Head of caudate nucleus (tissue), 42 donors: ENCODE results near the gene CEP170.

ENCODE experiments used
- DNase-seq, 42 donors: peaks; one replicate each; pipeline versions ENCODE4 v3.0.0 to v3.0.0-alpha.2; 2020 to 2021; ENCODE audit warnings: mixed read lengths in 7 of 42
- intact Hi-C: fragments of 100-400 bp; cut with DNase I; formaldehyde crosslinking; loops from one replicate; pipeline ENCODE4 v1.15.0; 2022

The CEP170 gene

GRCh38 chr1:243254927-243255790 lies at the start of gene CEP170:
TSS of gene CEP170 (minus strand) at chr1:243255281. CDS start at chr1:243225280, 30,001 bp downstream.
- intact Hi-C loops, result loop anchor here (2.0 to 10.0 kb wide), 2 partner anchors 62 to 800 kb away; partner anchors contain the start of gene ZBTB18
- DNase-seq, result peak; percentile 88 to 98 (median 94)

GRCh38 chr1:243301059-243301458 lies 46.0 kb upstream of the CEP170 start:
- no peak for DNase-seq
- intact Hi-C loops, result no loop called here

DNA sequence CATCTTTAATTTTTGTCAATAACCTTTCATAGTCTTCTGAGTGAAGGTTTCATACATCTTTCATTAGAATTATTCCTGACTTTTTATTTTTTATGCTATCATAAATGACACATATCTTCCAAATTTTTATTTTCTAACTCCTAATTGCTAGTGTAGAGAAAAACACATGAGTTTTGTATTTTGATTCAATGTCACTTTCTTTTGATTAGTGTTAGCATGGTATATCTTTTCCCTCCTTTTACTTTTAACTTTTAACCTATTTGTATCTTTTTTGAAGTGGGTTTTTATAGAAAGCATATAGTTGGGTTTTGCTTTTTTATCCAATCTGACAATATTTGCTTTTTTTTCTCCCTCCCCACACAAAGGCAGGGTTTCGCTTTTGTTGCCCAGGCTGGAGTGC lies 44.0 kb upstream of the CEP170 start:
- intact Hi-C loops, result no loop called here

DNA sequence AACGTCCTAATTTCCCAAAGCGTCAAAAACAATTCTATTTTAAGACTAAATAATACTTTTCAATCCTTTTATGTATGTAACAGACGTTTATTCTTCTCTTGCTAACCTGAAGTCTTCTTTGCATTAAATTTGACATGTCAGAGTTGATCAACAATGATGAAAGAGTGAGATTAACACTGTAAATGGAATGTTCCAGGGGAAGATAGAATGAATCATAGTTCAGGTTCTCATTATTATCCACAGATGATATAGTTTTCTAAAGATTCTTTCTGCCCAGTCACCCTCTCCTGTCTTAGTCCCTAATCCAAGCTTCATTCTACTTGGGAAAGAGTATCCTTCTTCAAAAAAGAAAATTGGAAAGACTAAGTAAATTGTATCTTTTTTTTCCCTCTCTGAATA lies 39.6 kb upstream of the CEP170 start:
- intact Hi-C loops, result no loop called here
- DNase-seq, result no peak

More for the DNA sequence above, 44.0 kb upstream of the CEP170 start:
- DNase-seq, result no peak

- no peak for DNase-seq
- intact Hi-C loops, result no loop called here
Observed at GRCh38 chr1:243293941-243294722, 39.1 kb upstream of the CEP170 start.

- DNase-seq, result no peak
- intact Hi-C loops, result no loop called here
Observed at GRCh38 chr1:243292117-243292516, 37.0 kb upstream of the CEP170 start.

DNA sequence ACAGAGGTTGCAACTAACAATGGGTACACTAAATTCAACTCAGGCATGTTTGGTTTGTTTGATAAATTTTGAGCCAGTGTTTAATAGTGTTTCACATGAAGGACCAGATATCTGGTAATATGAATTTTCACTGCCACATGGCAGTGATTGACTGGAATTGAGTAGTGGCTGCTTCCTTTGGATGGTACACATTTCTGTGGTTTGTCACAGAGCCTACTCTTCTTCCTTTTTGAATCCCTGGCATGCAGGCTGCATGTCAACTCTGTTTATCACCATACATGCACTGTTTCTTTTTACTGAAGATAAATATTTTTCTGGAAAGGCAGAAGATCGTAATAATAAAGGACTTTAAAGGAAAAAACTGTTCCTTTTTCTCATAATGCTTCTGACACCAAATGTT lies 36.2 kb upstream of the CEP170 start:
- no peak for DNase-seq
- intact Hi-C loops, result no loop called here

GRCh38 chr1:243288062-243288461 lies 33.0 kb upstream of the CEP170 start:
- DNase-seq, result no peak
- intact Hi-C loops, result no loop called here

DNA sequence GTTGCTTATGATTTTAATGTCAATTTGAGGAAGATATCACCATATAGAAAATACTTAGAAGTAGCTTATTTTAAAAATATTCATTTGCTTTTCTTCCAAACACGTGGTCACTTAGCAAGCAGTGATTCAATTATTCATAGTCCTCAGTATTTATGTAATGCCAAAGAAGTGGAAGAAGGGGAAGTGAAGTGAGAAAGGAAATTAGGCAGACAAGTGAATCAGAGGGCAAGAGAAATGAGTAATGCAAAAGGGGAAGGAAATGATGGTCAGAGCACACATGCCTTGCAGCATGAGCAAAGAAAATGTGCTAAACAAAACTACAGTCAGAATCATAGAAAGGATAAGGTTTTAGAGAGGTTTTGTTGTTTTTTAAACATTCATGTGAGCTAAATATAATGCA lies 32.6 kb upstream of the CEP170 start:
- DNase-seq, result no peak
- intact Hi-C loops, result no loop called here

GRCh38 chr1:243287123-243287460 lies 32.0 kb upstream of the CEP170 start:
- no peak for DNase-seq
- intact Hi-C loops, result no loop called here

DNA sequence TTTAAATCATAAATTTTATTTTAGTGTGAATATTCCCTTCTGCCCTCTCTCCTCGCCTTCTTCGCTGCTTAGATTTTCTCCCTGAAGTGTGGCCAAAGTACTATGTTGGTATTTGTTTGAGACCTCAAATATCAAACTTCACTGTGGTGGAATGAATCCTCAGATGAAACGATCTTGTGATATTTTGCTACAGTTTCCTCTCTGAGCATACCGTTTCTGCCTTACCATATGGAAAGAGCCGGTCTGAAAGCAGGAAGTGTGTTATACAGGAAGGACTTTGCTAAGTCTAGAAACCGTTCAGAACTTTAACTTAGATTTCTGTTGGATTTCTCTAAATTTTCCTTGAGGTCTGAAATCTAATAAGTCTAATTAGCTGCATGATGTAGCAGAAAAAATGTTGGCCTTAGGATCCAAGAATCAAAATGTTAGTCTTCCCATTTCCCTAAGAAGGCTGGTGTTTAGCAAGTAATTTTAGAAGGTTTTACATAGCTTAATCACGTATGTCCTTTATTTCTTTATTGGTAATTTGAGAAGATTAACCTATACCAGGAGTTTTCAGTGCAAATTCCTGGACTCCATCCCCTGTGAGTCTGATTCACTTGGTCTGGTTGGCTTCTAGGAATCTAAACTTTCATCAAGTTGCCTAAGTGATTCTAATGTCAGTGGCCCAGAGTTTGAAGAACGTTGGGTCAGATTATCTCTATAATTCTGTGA lies 31.5 kb upstream of the CEP170 start:
- DNase-seq, result no peak

GRCh38 chr1:243281672-243282071 lies 26.6 kb upstream of the CEP170 start:
- DNase-seq, result no peak
- intact Hi-C loops, result no loop called here

More for the DNA sequence above, 31.5 kb upstream of the CEP170 start:
- intact Hi-C loops, result no loop called here

DNA sequence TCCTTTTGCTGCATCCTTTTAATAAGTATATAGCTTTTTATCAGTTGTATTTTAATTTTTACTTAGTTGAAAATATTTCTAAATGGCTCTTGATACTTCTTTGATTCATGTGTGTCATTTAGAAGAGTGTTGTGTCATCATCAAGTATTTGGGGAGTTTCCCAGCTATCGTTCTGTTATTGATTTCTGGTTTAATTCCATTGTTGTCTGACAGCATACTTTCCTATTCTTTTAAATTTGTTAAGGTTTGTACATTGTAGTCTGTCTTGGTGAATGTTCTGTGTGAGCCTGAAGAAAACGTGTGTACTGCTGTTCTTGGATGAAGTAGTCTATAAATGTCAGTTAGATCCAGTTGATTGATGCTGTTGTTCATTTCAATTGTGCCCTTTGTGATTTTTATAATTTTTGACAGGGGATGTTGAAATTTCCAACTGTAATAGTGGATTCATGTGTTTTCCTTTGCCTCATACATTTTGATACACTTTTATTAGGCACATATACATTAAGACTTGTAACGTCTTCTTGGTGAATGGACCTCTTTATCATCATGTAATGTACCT lies 25.6 kb upstream of the CEP170 start:
- DNase-seq, result no peak
- intact Hi-C loops, result no loop called here

DNA sequence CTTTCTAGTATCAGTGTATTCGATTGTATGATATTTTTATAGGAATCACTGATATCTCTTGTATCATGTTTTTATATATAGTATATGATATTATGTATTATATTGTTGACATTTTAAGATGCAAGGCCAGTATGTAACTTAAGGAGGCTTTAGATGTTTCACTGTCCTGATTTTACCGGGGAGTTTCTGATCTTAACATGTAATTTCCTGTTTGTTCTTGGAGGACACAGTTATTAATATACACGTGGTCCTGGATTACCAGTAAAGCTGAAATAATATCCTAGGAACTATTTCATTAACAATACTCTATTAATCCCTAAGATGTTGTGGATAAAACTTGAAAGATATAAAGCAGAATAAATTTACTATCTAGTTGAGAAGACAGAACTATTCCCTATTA lies 20.2 kb upstream of the CEP170 start:
- intact Hi-C loops, result no loop called here

DNA sequence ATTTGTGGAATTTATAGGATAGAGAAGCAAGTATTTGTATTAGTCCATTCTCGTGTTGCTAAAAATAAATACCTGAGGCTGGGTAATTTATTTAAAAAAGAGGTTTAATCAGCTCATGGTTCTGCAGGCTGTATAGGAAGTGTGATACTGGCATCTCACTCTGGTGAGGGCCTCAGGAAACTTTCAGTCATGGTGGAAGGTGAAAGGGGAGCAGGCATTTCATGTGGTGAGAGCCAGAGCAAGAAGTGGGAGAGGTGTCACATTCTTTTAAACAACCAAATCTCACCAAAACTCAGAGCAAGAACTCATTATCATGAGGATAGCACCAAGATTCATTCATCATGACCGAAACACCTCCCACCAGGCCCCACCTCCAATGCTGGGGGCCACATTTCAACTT lies 18.9 kb upstream of the CEP170 start:
- DNase-seq, result no peak
- intact Hi-C loops, result no loop called here

More for the DNA sequence above, 20.2 kb upstream of the CEP170 start:
- no peak for DNase-seq

DNA sequence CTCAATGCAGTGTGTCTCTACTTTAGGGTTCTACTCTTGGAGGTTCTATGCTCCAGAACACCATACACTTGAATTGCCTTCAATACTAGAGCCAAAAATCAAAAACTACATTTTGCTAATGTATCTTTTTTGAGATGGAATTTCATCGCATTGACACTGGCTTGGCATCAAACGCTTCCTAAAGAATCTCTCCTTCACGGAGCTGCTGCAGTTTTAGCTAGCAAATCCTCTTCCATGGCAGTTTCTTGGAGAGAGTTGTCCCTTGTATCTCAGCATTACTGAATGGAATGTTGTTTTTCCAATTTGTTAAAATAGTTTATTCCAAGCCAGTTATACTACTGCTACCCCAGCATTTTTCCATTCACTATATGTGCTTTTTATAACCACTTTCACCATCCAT lies 18.4 kb upstream of the CEP170 start:
- no peak for DNase-seq
- intact Hi-C loops, result no loop called here

GRCh38 chr1:243272401-243272800 lies 17.3 kb upstream of the CEP170 start:
- intact Hi-C loops, result no loop called here
- DNase-seq, result no peak

DNA sequence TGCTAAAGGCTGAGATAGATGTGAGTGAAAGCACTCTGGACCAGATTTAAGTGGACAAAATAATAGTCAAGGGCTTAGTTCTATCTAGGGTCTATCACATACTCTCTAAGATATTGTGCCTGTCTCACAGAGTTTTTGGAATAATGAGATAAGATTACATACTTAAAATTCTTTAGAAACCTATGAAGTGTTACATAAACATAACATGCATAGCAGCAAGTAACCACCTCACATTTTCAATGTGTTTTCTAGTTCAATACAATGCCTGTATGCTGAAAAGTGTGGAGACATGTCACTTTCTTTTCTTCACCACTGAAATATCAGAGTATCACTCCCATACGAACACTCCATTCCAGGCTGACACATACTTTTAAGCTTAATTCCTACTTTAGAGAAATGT lies 16.9 kb upstream of the CEP170 start:
- no peak for DNase-seq
- intact Hi-C loops, result no loop called here

DNA sequence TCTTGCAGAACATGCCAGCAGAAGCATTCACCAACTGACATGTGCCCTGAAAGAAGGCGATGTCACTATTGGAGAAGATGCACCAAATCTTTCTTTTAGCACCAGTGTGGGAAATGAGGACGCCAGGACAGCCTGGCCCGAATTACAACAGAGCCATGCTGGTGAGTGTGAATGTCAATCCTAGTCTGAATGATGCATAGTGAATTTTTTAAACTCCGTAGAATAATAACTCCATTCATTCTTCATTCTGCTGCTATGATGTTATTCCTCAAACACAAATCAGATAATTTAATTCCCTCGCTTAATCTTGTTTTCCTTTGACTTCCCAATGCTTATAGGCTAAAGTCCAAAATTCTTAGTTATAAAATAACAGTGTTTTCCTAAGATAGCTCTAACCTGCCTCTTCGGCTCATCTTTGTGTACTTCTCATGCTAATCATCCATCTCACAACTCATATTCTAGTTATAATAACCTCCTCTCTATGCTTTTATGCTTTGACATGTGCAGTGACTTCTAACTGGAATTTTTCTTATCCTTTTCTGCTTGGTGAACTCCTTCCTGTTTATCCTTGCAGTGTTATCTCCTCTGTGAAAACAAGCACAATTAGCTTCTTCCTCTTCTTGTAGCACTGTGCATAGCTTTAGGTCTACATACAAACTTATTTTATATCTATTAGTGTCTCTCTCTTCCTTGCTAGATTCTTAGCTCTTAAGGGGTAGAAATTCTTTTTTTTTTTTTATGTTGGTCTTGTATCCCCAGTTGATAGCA lies 15.2 kb upstream of the CEP170 start:
- intact Hi-C loops, result no loop called here
- peak in 2 of 42 donors; percentile 8 to 21 for DNase-seq
